GM18909 (cell line): ENCODE results near the gene ENPP3.
"Not testable (repeated sequence)": the region's sequence is repeated elsewhere in the genome, so short reads cannot be mapped to it uniquely, and the experiment has no call there.

ENCODE experiments used
- ATAC-seq: cut with Tn5 transposase; IDR thresholded peaks from one replicate; pipeline ENCODE4 v1.9.1; 2021; ENCODE audit warnings: mild to moderate bottlenecking; ENCODE audit not compliant: unreplicated experiment, poor library complexity

ENPP3 gene

DNA sequence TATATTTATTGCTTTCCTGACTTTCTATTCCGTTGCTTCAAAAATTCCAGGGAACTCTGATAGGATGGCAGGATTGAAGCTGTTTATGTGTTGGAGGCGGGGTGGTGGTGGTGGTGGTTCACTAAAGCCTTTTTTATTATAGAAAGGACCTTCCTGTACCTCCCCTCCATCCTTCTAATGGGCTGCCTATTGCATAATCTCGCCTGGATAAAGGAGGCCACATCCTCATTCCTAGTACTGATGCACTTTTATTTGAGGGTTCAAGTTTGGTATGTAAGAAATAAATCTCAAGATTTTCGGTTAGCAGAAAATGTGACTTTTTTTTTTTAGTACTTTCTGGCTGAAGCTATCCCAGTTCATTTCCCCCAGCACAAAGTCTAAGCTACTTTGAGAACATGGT, 92.4 kb downstream of the ENPP3 start:
- no peak for ATAC-seq

DNA sequence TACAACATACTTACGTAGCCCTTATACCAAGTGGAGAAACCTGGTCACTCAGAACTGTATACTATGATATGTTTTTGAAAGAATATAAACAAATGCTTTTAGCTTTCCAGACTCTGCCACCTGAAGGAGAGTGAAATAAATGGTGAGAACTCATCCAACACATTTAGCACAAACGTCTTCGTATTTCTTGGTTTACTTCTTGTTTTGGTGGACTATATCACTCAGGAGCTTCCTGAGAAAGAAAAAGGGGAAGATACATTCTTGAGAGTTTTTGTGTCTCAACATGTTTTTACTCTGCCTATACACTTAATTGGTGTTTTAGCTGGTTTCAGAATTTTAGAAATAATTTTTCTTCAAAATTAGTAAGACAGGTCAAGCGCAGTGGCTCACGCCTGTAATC, 93.2 kb downstream of the ENPP3 start:
- ATAC-seq: no peak

DNA sequence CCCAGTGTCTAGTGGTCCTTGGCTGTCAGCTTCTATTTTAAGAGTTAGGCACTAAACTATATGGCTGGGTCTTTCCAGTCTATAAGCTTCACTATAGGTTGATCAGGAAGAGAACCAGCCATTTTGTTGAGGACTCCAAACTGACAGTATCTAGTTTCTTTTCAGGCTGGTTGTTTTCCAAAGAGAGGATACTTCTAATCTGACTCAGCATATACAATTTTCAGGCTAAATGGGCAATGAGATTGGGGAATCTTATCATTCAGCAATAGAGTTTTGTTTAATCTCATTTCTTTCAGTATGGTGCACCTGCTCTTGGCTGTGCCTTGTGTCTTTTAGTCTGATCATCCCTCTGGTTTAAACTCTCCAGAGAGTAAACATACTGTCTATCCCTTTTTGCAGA, 94.1 kb downstream of the ENPP3 start:
- ATAC-seq: no peak

DNA sequence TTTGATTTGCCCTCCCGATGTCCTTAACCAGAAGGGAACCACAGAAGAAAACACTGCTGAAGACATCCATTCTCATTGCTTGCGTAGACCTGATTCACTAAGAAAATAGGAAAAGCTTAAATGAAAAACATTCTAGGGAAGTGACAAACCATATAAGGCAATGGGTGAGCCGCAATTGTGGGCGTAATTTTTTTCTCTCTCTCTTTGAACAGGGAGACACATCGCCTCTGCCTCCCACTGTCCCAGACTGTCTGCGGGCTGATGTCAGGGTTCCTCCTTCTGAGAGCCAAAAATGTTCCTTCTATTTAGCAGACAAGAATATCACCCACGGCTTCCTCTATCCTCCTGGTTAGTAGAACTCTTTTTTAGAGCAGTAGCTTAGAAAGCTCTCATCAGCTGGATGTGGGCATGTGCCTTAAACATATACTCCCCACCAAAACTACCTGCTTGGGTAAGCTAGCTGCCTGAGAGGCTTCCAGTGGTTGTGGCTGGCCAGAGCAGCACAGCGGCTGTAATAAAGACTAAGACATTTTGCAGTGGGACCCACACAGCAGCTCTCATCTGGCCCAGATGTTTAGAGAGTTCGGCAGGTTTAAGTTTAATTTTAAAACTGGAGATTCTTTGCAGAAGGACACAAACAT, 96.4 kb downstream of the ENPP3 start:
- ATAC-seq: no peak

DNA sequence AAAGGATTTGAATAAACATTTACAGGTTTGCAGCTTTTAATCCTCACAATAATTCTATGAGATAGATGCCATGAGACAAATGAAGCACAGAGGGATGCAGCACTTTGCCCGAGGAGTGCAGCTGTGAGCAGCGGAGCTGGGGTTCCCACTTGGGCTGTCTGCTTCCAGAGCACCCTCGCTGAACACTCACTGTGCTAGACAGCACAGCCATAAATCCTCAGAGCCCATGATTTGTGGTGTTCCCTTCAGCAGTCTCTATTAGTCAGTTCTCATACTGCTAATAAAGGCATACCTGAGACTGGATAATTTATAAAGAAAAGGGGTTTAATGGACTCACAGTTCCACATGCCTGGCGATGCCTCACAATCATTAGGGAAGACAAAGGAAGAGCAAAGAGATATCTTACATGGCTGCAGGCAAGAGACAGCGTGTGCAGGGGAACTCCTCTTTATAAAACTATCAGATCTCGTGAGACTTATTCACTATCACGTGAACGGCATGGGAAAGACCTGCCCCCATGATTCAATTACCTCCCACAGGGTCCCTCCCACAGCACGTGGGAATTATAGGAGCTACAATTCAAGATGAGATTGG, 99.0 kb downstream of the ENPP3 start:
- ATAC-seq: no peak

DNA sequence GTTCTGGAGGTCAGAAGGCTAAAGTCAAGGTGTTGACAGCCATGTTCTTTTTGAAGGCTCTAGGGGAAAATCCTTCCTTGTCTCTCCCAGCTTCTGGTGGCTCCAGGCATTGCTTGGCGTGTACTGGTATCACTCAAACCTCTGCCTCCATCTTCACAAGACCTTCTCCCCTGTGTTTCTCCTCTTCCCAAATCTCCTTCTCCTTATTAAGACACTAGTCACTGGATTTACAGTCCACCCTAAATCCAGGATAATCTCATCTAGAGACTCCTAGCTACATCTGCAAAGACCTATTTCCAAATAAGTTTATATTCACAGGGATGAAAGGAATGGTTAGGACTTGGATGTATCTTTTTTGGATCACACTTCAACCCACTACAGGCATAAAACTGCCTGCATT, 99.7 kb downstream of the ENPP3 start:
- no peak for ATAC-seq

DNA sequence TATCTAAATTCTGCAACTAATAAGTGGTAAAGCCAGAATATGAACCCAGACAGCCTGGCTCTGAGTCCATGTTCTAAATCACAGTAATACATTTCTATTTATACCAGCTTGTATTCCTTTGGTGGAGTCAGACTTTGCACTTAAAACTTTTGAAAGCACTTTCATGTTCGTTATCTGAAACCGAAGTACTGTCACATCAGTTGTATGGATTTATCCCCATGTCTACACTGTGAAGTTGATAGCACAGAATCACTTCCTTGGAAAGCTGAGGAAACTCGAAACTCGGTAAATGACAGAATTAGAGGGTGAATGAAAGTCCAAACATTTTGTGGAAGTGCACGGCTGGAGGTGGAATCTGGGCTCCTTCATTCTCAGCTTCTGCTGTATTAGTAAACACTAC, 102.0 kb downstream of the ENPP3 start:
- no peak for ATAC-seq

DNA sequence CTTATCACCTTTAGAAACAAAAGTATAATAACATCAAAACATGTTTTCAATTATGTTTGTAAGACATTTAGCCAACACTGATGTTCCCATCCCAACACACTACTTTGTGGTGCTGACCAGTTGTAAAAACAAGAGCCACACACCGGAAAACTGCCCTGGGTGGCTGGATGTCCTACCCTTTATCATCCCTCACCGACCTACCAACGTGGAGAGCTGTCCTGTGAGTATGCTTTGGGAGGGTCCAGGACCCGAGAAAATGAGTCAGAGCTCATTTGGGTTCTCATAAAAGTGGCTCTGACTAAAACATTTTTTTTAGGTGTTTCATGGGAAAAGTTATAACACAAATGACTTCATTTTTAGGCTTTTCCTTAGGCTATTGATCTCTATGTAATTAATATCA, 103.1 kb downstream of the ENPP3 start:
- ATAC-seq: no peak

DNA sequence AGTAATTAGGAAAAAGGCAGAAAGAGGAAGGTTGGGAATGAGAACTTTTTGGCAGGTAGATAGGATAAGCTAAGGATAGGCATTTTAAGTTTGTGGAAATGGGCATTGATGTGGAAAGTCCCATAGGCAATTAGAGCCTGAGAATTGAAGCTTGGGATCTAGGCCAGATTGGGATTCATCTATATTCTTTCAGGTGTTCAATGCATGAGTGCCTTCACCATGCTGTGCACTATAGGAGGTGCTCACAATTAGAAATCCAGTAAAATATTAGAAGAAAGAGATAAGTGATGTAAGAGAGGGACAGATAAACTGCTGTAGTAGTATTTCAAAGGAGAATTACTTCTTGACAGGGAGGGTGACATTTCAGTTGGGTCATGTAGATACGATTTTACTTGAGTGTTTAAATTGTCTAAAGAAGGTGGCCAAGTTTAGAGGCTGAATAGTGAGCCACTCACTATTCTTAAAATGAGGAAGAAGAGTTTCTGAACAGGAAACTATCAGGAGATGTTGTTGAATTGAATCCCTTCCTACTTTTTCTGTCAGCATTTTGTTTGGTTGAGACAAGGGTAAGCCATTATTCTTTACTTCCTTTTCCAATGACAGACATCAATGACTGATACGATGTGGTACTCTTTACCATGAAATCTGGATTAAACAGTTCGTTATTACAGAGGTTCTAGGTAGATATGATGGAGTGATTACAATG, 104.7 kb downstream of the ENPP3 start:
- no peak for ATAC-seq

DNA sequence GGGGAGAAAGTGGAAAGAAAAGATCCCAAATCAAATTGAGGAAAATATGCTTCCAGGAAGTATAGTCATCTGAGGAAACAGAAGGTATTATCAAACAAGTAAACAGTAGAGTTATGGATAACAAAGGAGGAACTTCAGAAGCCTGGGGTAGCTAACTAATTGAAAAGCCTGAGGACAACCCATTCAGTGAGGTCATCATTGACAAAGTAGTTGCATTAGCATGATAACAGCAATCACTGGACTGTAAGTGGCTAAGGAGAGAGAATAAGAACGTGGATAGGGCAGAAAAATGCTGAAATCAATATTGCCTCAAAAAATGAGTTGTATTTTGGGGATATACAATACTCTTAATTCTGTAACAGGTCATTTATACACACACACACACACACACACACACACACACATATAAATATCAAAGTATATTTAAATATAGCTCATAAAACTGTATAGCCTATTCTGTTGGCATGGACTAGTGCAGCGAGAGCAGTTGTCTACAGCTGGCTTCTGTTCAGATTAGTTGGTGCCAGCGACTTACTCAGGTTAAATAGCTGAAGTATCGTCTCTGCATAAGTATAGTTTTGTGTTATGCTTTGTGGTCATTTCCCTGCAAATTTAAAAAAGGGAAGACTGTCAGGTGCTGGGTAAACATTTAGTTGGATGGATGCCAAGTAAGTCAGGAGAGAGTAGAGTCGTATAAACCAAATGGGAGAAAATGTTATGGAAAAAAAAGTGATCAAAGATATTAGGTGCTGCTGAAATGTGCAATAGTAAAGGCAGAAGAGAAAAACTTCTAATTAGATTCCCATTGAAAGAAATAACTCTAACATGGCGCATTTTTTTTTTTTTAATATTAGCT, 107.6 kb downstream of the ENPP3 start:
- no peak for ATAC-seq

DNA sequence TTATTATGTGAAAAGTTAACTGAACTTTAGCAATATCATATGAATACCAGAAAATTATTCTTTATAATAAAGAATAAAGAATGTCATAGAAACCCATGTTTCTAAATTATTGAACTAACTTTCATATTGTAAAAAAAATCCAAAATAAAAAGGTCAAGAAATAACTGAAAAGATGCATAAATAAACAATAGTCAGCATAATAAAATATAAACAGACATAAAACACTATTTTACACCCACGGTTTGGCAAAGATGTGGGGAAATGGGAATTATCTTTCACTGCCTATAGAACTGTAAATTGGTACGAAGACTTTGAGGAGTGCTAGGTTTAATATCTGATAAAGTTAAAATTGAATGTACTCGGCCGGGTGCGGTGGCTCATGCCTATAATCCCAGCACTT, 108.4 kb downstream of the ENPP3 start:
- no peak for ATAC-seq

DNA sequence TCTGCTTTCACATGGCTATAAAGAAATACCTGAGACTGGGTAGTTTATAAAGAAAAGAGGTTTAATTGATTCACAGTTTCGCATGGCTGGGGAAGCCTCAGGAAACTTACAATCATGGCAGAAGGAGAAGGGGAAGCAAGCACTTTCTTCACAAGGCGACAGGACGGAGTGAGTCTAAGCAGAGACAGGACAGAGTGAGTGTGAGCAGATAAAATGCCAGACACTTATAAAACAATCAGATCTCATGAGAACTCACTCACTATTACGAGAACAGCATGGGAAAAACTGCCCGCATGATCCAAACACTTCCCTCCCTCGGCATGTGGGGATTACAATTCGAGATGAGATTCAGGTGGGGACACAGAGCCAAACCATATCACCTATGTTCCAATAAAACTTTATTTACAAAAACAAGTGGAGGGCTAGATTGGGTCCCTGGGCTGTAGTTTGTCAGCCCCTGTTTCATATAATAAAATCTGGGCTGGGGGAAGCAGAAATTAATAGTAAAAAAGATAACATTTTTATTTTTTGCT, 110.8 kb downstream of the ENPP3 start:
- ATAC-seq: no peak

DNA sequence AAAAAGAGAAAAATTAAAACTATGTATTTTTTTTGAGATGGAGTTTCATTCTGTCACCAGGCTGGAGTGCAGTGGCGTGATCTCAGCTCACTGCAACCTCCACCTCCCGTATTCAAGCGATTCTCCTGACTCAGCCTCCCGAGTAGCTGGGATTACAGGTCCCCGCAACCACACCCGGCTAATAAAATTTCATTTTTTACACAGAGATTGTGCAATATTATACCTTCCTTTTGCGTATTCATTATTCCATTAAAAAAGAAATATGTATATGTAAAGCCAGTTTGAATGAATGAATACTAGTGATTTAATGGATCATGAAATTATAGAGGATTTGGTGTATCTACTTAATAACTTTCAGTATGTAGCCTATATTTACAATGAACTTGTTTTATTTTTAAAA, 111.9 kb downstream of the ENPP3 start:
- ATAC-seq: no peak

DNA sequence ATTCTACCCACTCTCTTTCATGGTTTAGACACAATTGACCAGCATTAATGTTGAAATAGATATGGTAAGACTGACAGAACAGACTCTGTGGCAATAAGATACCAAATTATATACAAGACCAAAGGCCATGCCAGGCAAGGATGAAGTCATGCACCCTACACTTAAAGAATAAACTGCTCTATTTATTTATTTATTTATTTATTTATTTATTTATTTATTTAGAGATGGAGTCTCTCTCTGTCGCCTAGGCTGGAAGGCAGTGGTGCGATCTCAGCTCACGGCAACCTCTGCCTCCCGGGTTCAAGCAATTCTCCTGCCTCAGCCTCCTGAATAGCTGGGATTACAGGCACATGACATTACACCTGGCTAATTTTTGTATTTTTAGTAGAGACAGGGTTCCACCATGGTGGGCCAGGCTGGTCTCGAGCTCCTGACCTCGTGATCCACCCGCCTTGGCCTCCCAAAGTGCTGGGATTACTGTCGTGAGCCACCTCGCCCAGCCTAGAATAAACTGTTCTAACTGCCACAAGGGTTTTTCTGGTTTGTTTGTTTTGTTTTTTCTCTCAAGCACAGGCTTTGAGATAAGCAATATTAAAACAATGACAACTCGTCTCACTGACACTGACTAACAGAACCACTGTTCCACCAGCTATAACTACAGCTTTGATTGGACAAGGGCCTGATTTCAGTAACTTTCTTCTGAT, 114.1 kb downstream of the ENPP3 start:
- ATAC-seq: not testable (repeated sequence)

DNA sequence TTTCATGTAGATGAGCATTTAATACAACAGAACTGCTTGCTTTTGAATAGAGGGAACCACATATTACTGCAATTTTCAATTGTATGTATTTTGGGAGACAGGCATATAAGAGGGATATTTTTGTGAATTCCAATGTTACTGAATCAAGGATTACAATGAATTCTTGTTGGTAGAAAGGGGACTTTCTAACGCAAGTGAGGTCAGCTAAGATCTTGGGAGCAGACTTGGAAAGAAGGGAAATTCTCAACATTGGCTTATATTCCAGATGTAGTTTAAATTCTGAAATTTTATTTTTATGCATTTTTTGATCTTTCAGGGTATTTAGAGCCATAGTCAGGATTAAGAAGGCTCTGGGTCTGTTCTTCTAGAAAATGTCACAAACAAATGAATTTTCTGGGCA, 117.0 kb downstream of the ENPP3 start:
- ATAC-seq: no peak

DNA sequence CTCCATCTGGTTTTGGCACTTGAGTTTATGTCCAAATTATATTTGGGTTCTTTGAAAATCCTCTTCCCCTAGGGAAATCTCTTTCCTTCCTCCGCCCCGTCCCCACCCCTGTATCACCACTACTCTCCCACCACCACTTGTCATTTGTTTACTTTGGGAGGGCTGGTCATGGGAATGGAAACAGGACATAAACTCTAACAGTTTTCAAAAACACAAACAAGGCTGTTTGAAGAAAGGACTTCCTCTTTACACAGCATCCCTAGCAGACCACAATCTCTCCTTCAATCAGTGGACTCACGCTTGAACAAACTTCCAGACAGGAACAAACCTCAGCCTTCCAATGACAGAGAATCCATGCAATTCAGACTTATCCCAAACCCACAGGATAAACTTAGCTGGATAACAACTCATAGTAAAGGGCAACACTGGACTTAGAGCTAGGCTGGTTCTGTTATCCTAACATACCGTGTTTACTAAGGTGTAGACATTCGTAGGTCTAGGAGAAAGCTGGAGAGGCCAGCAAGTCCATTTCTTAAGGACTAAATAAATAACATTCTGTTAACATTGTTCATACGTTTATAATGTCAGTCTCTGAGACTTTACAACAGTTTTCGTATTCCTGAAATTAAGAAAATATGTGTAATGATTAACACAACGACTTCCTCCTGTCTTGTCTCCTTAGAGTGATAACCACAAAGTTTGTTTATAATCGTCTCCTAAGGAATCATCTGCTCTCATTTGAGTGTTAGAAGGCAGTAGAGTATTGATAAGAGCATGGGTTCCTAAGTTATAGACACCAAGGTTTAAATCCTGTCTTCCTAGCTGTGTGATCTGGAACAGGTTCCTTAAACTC, 117.8 kb downstream of the ENPP3 start:
- no peak for ATAC-seq

DNA sequence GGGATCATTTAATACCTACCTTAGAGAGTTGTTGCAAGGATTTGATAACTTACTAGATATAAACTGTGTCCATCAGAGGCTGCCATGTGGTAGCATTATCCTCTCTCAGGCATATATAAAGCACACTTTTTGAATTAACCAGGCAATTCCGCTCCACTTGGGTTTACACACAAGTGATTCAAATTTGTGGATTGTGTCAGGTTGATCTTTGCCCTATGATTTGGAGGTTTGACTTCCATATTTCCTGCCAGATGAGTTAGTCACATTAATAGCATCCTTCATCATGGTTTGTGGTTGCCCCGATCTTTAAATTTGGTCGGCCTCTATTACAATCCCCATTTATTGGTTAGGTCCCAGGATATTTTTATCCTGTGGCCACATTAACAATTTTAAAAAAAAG, 118.5 kb downstream of the ENPP3 start:
- no peak for ATAC-seq

DNA sequence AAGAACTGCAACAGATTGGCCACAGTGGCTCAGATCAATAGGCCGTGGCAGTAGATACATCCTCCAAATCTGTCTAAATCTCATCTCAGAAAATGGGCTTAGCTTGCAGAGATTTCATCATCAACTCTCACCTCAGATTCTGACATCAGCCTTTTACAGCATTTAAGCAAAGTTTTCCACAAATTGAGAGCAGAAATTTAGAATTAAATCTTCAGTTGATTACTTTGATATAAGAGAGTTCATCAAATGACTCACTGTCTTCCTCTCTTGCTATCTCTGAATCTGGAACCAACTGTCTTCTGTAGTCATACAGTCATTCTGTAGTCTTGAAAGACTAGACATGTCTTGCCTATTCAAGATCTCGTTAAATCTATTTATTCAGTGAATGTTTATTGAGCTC, 118.9 kb downstream of the ENPP3 start:
- ATAC-seq: no peak

DNA sequence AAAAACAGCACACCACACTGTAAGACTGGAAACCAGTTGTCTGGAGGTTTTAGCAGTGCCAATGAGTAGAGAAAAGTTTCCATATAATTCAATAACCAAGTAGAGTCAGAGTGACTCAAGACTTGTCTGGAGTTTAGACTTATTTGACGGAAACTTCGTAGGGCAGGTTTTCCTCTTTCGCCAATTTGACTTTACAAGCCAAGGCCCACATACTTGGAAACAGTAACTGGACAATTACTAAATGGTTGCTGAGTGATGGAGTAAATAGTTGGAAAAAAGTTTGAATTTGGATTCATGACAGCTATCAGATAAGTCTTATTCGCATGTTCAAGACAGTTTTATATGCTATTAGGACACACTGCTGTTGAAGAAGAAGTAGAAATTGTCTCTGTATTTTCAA, 121.8 kb downstream of the ENPP3 start:
- ATAC-seq: no peak
